Inferior parietal cortex (tissue), 1 donor: ENCODE results near the gene CDCA8.
"Not testable (repeated sequence)": the region's sequence is repeated elsewhere in the genome, so short reads cannot be mapped to it uniquely, and the experiment has no call there.

Experiments used
- DNase-seq: peaks from one replicate; pipeline ENCODE4 v3.0.0-alpha.2; 2016; ENCODE audit errors: extremely low spot score

CDCA8 gene

DNA sequence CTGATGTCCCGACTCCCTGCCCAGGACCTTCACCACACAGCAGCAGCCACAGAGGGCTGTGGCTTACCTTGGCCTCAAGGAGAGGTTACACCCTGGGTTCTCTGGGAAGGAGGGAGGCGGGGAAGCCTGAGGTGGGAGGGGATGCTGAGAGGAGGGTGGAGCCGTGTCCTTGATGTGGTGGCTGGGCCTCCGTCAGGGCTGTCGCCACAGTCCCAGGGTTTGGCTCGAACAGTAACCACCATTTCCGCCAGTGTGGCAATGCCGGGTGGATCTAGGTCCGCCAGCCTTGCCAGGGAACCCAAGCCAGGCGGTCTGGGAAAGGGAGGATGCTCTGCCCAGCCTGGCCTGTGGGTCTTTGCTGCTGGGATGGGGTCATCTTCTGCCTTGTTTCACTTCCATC lies 18.4 kb upstream of the CDCA8 start:
- no peak for DNase-seq

DNA sequence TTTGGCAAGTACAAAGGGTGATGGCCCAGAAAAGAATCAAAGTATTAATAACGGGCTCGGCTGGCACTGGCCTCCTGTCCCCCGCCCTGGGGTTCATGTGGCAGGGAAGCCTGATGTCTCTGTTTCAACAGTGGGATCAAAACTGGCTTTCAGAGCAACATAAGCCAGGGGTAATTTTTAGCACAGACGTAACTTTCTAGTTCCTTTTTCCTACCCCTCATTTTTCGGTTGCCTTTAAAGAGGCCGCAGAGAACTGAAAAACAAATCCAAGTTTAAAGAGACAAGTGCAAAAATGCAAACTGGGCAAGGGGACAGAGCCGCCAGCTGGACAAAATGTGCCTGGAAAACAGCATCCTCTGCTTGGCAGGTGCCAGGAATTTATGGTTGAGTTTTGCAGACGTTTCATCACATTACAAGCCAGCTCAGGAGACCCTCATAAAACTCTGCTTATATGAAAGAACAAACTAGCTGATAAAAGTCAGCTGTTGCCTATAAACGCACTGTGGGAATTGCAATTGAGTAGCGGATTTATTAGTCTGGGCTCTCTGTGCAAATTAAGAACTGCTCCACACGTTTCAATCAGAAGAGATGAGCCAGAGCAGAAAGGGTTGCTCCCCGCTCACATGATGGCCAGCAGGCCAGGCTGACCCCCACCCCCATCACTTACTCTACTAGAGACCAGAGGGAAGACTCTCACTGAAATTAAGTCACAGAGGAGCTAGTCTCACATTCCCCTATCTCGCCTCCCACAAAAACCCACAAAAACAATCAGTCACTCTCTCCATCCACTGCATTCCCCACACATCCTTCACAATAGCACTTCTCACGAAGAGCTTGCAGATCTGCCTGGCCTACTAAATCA lies 15.8 kb upstream of the CDCA8 start:
- DNase-seq = no peak

- DNase-seq = no peak
These were observed 15.2 kb upstream of the CDCA8 start for GRCh38 chr1:37677143-37677439.

- no peak for DNase-seq
These were observed 14.5 kb upstream of the CDCA8 start for GRCh38 chr1:37677808-37678207.

- DNase-seq = no peak
These were observed 11.4 kb upstream of the CDCA8 start for GRCh38 chr1:37680933-37681332.

DNA sequence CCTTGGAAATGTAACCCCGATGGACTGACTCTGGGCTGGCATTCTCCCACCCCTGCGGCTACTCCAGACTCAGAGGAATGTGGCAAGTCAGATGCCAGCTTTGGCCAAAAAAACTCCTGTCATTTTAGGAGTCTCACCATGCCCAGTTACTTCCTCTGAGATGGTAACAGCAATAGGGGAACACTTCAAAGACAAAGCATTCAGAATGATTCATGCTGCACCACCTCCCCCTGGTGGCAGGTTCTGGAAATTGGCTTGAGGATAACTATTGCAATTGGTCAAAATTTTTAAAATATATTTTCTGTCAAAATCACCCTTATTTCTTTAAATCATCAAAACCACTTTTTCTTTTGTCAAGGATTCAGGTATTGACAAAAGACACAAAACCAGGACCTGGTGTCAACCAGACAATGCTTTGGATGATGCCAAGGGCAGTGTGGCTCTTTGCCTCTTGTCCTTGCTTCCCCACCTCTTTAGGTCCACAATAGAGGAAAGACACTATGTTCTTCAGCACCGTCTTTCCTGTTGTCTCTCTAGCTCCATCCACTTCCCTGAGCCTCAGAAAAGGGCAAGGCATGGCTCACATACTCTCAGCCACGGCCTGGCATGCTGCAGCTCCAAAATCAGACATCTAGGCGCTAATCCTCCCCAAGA lies 9.9 kb upstream of the CDCA8 start:
- peak; percentile 93 for DNase-seq

DNA sequence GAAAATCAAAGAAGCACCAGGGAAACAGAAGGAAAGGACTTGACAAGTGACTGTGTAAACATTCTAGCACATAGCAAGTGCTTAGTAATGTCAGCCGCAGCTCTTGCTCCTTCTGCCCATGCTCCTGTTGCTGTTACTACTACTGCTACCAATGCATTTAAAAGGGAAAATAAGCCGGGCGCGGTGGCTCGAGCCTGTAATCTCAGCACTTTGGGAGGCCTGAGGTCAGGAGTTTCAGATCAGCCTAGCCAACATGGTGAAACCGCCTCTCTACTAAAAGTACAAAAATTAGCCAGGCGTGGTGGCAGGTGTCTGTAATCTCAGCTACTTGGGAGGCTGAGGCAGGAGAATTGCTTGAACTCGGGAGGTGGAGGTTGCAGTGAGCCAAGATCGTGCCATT lies 8.1 kb upstream of the CDCA8 start:
- not testable (repeated sequence) for DNase-seq

GRCh38 chr1:37685722-37686121 lies 6.6 kb upstream of the CDCA8 start:
- no peak for DNase-seq

- DNase-seq = not testable (repeated sequence)
These were observed 4.6 kb upstream of the CDCA8 start for GRCh38 chr1:37687764-37688163.

DNA sequence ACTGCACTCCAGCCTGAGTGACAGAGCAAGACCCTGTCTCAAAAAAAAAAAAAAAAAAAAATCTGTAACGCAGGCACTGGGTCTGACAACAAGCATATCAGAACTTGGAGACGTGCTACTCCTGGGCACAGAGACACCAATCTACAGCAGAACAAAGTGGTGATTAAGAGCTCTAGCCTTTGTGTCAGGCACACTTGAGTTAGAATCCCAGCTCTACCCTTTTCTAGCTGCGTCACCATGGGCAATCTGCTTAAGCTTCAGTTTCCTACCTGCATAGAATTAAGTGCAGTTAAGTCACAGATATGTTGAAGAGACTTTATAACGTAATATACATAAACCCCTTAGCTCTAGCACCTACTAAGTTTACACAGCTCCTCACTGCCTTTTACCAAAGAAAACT lies 3.4 kb upstream of the CDCA8 start:
- DNase-seq = no peak

GRCh38 chr1:37691497-37692077 lies 729 bp upstream of the CDCA8 start:
- no peak for DNase-seq

- DNase-seq = no peak
These were observed 489 bp downstream of the CDCA8 start for GRCh38 chr1:37692834-37693175.

DNA sequence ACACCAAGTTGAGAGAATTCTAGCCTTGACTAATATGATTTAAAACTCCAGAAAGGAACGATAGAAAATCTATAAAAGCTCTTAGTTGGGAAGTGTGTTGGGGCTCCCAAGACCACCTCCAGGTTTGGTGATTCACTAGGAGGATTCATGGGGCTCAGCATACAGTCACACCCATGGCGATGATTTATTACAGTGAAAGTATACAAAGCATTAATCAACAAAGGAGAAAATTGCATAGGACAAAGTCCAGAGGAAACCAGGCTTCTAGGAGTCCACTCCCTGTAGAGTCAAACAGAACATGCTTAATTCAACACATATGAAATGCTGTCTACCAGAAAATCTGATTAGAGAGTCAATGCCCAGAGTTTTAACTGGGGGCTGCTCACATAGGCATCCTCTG lies 4.8 kb downstream of the CDCA8 start:
- no peak for DNase-seq

DNA sequence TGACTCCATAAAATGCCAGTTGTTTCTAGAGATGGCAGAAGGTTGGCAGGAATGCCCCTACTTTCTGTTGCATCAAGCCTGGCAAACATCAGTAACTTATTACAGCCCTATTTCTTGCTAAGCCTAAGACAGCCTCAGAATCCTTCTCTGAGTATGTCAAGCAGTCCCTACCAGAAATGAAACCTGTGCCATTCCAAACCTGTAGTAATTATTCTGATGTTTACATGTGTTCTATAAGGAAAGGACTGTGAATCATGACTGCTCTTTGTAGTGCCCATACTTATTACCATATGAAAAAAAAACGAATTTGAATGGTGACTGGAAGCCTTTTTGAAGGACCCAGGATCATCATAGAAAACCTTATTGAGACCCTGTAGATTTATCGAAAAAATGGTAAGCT lies 5.4 kb downstream of the CDCA8 start:
- no peak for DNase-seq

DNA sequence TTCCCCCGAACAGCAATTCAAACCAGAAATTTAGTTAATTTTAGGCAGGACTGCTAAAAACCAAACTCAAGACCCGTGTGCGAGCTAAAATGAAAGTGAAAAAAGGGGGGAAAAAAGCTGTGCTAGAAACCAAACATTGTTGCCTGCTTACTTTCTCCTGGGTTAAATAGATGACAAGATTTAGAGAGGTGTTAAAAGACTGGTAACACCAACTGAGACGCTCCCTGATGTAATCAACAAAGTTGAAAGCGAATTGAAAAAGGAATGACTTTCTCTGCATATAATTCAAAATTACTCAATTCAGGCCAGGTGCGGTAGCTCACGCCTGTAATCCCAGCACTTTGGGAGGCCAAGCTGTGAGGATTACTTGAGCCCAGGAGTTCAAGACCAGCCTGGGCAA lies 6.8 kb downstream of the CDCA8 start:
- no peak for DNase-seq

GRCh38 chr1:37701051-37701450 lies 8.7 kb downstream of the CDCA8 start:
- no peak for DNase-seq

DNA sequence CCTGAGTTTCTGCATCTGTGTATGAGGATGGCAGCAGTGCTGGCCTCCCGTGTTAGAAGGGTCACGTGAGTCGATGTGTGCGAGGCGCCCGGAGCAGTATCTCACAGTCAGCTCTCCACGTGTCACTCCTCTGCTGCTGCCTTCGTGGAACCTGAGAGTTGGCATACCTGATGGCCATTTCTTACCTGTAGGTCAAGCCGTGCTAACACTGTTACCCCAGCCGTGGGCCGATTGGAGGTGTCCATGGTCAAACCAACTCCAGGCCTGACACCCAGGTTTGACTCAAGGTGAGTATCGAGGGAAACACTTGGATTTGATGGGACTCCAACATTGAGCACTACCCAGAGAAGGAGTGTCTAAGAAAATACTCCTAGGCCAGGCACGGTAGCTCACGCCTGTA lies 10.7 kb downstream of the CDCA8 start:
- no peak for DNase-seq

DNA sequence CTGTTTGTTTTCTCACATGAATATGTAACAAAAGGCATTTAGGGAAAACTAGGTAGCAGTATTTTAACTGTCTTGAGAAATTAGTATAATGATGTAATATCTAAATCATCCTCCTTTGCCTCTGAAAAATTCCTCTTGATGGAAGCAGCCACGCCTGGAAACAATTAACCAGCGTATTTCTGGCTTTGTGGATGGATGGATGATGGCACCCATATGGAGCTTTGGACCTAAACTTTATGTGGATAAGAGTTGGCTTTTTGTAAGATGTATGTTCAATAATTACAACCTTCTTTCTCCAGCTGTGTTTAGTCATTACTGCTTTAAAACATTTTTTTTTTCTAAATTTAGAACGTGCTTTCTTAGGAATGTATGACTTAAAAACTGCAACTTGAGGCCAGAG lies 12.7 kb downstream of the CDCA8 start:
- no peak for DNase-seq

- no peak for DNase-seq
These were observed 13.1 kb downstream of the CDCA8 start for GRCh38 chr1:37705399-37705798.

DNA sequence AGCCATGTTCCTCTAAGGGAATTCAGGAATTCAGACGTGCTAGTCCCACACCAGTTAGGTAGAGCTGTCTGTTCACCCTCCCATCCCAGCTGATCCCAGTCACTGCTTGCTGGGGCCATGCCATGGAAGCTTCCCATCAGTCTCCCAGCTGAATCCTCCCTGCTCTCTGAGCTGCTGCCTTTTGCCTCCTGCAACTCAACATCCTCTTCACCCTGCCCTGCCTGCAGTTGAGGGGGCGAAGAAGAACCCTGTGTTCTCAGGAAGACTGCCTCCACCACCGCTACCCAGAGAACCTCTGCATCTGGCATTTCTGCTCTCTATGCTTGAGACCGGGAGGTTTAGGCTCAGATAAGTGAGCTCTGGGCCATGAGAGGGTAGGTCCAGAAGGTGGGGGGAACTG lies 16.2 kb downstream of the CDCA8 start:
- DNase-seq = no peak

DNA sequence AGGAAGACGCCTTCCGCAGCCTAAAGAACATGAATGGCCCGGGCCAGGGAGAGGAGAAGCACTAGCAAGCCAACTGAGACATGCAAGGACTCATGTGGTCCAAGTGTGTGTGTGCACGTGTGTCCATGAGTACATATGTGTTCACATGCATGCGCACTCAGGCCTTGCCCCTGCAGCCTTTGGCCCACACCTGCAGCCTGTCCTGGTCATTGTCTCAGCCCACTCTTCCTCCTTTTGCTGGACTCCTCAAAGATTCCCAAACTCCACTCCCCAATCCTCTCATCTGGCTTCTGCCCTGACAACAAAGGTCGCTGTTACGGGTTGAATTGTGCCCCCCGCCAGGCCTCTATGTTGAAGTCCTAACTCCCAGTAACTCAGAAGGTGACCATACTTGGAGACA lies 21.9 kb downstream of the CDCA8 start:
- DNase-seq = no peak

GRCh38 chr1:37714689-37715088 lies 22.4 kb downstream of the CDCA8 start:
- no peak for DNase-seq

DNA sequence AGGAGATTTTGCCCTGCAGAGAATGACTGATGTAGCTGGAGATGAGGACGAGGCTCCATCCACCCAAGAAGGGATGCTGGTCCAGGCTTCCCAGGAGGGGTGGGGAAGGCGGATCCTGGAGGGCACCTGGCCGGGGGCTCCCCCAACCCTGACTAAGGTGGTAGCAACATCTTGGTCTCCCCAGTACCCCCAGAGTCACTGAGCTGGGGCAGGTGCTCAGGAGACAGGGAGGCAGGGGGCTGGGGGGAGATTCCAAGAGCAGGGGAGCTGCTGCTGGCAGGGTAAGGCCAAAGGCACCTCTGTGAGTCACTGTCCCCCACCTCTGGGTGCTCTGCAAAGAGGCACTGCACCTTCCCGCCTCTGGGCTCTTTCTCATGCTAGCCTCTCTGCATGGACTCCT lies 24.0 kb downstream of the CDCA8 start:
- no peak for DNase-seq
